ENCODE measurements around the gene ARHGAP33.
"Not testable (repeated sequence)": the region's sequence is repeated elsewhere in the genome, so short reads cannot be mapped to it uniquely, and the experiment has no call there.

The ARHGAP33 gene

GRCh38 chr19:35766571-35767104 is 8.7 kb upstream of the ARHGAP33 start:
- no peak overlapping the region for H3K4me3 Mint-ChIP-seq
- H3K9me3 Mint-ChIP-seq, result no peaks in the 10 kb centered on the region
- ATAC-seq (replicated peaks; ENCODE audit: extremely low read depth, poor library complexity, severe bottlenecking), result no peak
- no peak for DNase-seq (ENCODE audit: low spot score in 2 of 2)
- H3K27me3 Mint-ChIP-seq, result no peaks in the 10 kb centered on the region
- H3K4me1 Mint-ChIP-seq, result no peaks in the 10 kb centered on the region
- no peak overlapping the region for H3K27ac Mint-ChIP-seq (ENCODE audit: low read depth)
- H3K36me3 Mint-ChIP-seq (ENCODE audit: insufficient read depth), result peaks cover 19% of the 10 kb centered on the region

GRCh38 chr19:35767288-35768081 is 7.9 kb upstream of the ARHGAP33 start:
- Mint-ChIP-seq H3K9me3 (no peaks in the 10 kb centered on the region), H3K36me3 (ENCODE audit: insufficient read depth) (peaks cover 16% of the 10 kb centered on the region), H3K27me3 (no peaks in the 10 kb centered on the region), H3K4me1 (no peaks in the 10 kb centered on the region), H3K27ac (ENCODE audit: low read depth) (no peak overlapping the region), H3K4me3 (no peak overlapping the region)
- DNase-seq (ENCODE audit: low spot score in 2 of 2) (no peak), ATAC-seq (replicated peaks; ENCODE audit: extremely low read depth, poor library complexity, severe bottlenecking) (no peak)

- no peak for DNase-seq (ENCODE audit: low spot score in 2 of 2)
- no peaks in the 10 kb centered on the region for H3K27me3 Mint-ChIP-seq
Measured at GRCh38 chr19:35768082-35768421, 7.3 kb upstream of the ARHGAP33 start.

GRCh38 chr19:35772362-35772761 is 3.0 kb upstream of the ARHGAP33 start:
- not testable (repeated sequence) for H3K36me3 Mint-ChIP-seq (ENCODE audit: insufficient read depth)

More at GRCh38 chr19:35768082-35768421, 7.3 kb upstream of the ARHGAP33 start:
- H3K9me3 Mint-ChIP-seq, result no peaks in the 10 kb centered on the region
- ATAC-seq (replicated peaks; ENCODE audit: extremely low read depth, poor library complexity, severe bottlenecking), result no peak
- H3K4me3 Mint-ChIP-seq, result no peak overlapping the region
- no peaks in the 10 kb centered on the region for H3K4me1 Mint-ChIP-seq
- peaks cover 13% of the 10 kb centered on the region for H3K36me3 Mint-ChIP-seq (ENCODE audit: insufficient read depth)
- no peak overlapping the region for H3K27ac Mint-ChIP-seq (ENCODE audit: low read depth)

GRCh38 chr19:35773020-35773806 is 2.2 kb upstream of the ARHGAP33 start:
- H3K4me3 Mint-ChIP-seq, result no peak overlapping the region
- peaks cover 3% of the 10 kb centered on the region for H3K36me3 Mint-ChIP-seq (ENCODE audit: insufficient read depth)
- no peak overlapping the region for H3K27ac Mint-ChIP-seq (ENCODE audit: low read depth)
- no peaks in the 10 kb centered on the region for H3K27me3 Mint-ChIP-seq
- H3K4me1 Mint-ChIP-seq, result peaks cover 25% of the 10 kb centered on the region
- no peak for DNase-seq (ENCODE audit: low spot score in 2 of 2)
- no peaks in the 10 kb centered on the region for H3K9me3 Mint-ChIP-seq
- no peak for ATAC-seq (replicated peaks; ENCODE audit: extremely low read depth, poor library complexity, severe bottlenecking)

More at GRCh38 chr19:35772362-35772761, 3.0 kb upstream of the ARHGAP33 start:
- not testable (repeated sequence) for ATAC-seq (replicated peaks; ENCODE audit: extremely low read depth, poor library complexity, severe bottlenecking); H3K27me3 Mint-ChIP-seq; DNase-seq (ENCODE audit: low spot score in 2 of 2); H3K27ac Mint-ChIP-seq (ENCODE audit: low read depth); H3K4me3 Mint-ChIP-seq; H3K9me3 Mint-ChIP-seq
- H3K4me1 Mint-ChIP-seq, result peaks cover 25% of the 10 kb centered on the region

- H3K4me1 Mint-ChIP-seq, result peaks cover 25% of the 10 kb centered on the region
- H3K4me3 Mint-ChIP-seq, result peak overlapping the region; percentile 75
- no peak for DNase-seq (ENCODE audit: low spot score in 2 of 2)
- H3K27me3 Mint-ChIP-seq, result no peaks in the 10 kb centered on the region
- no peaks in the 10 kb centered on the region for H3K9me3 Mint-ChIP-seq
- H3K27ac Mint-ChIP-seq (ENCODE audit: low read depth), result peak overlapping the region; percentile 80
- no peak for ATAC-seq (replicated peaks; ENCODE audit: extremely low read depth, poor library complexity, severe bottlenecking)
- peaks cover 4% of the 10 kb centered on the region for H3K36me3 Mint-ChIP-seq (ENCODE audit: insufficient read depth)
Measured at GRCh38 chr19:35774274-35775045, 904 bp upstream of the ARHGAP33 start.

- DNase-seq (ENCODE audit: low spot score in 2 of 2), result no peak
- peak overlapping the region; percentile 80 for H3K27ac Mint-ChIP-seq (ENCODE audit: low read depth)
- peaks cover 4% of the 10 kb centered on the region for H3K36me3 Mint-ChIP-seq (ENCODE audit: insufficient read depth)
- H3K27me3 Mint-ChIP-seq, result no peaks in the 10 kb centered on the region
- H3K4me1 Mint-ChIP-seq, result peaks cover 25% of the 10 kb centered on the region
- ATAC-seq (replicated peaks; ENCODE audit: extremely low read depth, poor library complexity, severe bottlenecking), result no peak
- H3K4me3 Mint-ChIP-seq, result peak overlapping the region; percentile 75
- H3K9me3 Mint-ChIP-seq, result no peaks in the 10 kb centered on the region
Measured at GRCh38 chr19:35775046-35775297, 392 bp upstream of the ARHGAP33 start.

- no peak for ATAC-seq (replicated peaks; ENCODE audit: extremely low read depth, poor library complexity, severe bottlenecking)
- H3K27me3 Mint-ChIP-seq, result no peaks in the 10 kb centered on the region
- no peak for DNase-seq (ENCODE audit: low spot score in 2 of 2)
- no peaks in the 10 kb centered on the region for H3K9me3 Mint-ChIP-seq
- no peak overlapping the region for H3K27ac Mint-ChIP-seq (ENCODE audit: low read depth)
- H3K4me3 Mint-ChIP-seq, result peak overlapping the region; percentile 75
- H3K36me3 Mint-ChIP-seq (ENCODE audit: insufficient read depth), result peaks cover 4% of the 10 kb centered on the region
- H3K4me1 Mint-ChIP-seq, result peaks cover 25% of the 10 kb centered on the region
Measured at GRCh38 chr19:35776102-35776788, 881 bp downstream of the ARHGAP33 start.

GRCh38 chr19:35777086-35777841 is 1.9 kb downstream of the ARHGAP33 start:
- no peak for ATAC-seq (replicated peaks; ENCODE audit: extremely low read depth, poor library complexity, severe bottlenecking)
- Mint-ChIP-seq H3K36me3 (ENCODE audit: insufficient read depth) (peaks cover 4% of the 10 kb centered on the region), H3K27ac (ENCODE audit: low read depth) (no peak overlapping the region), H3K4me1 (peaks cover 25% of the 10 kb centered on the region), H3K4me3 (no peak overlapping the region), H3K9me3 (no peaks in the 10 kb centered on the region), H3K27me3 (no peaks in the 10 kb centered on the region)
- no peak for DNase-seq (ENCODE audit: low spot score in 2 of 2)

- Mint-ChIP-seq H3K9me3 (no peaks in the 10 kb centered on the region), H3K27ac (ENCODE audit: low read depth) (no peak overlapping the region), H3K4me1 (peaks cover 26% of the 10 kb centered on the region), H3K27me3 (no peaks in the 10 kb centered on the region), H3K36me3 (ENCODE audit: insufficient read depth) (peaks cover 4% of the 10 kb centered on the region), H3K4me3 (no peak overlapping the region)
- ATAC-seq (replicated peaks; ENCODE audit: extremely low read depth, poor library complexity, severe bottlenecking) (no peak), DNase-seq (ENCODE audit: low spot score in 2 of 2) (no peak)
Measured at GRCh38 chr19:35777961-35778360, 2.6 kb downstream of the ARHGAP33 start.

GRCh38 chr19:35779033-35779432 is 3.7 kb downstream of the ARHGAP33 start:
- Mint-ChIP-seq H3K27me3 (no peaks in the 10 kb centered on the region), H3K9me3 (no peaks in the 10 kb centered on the region), H3K36me3 (ENCODE audit: insufficient read depth) (peaks cover 5% of the 10 kb centered on the region), H3K4me1 (peaks cover 34% of the 10 kb centered on the region), H3K4me3 (no peak overlapping the region), H3K27ac (ENCODE audit: low read depth) (no peak overlapping the region)
- ATAC-seq (replicated peaks; ENCODE audit: extremely low read depth, poor library complexity, severe bottlenecking) (no peak), DNase-seq (ENCODE audit: low spot score in 2 of 2) (no peak)

All from central memory CD8-positive, alpha-beta T cell (primary cell).